HG03439 (cell line): ENCODE results near the gene LMBR1L.

Source experiments
- ATAC-seq: cut with Tn5 transposase; IDR thresholded peaks from one replicate; pipeline ENCODE4 v1.9.1; 2021; ENCODE audit warnings: mild to moderate bottlenecking, moderate library complexity; ENCODE audit not compliant: unreplicated experiment

Gene LMBR1L

GRCh38 chr12:49121047-49121696 is 10.5 kb upstream of the LMBR1L start:
- no peak for ATAC-seq

- ATAC-seq, result no peak
Measured at GRCh38 chr12:49111206-49111605, 559 bp upstream of the LMBR1L start.

DNA sequence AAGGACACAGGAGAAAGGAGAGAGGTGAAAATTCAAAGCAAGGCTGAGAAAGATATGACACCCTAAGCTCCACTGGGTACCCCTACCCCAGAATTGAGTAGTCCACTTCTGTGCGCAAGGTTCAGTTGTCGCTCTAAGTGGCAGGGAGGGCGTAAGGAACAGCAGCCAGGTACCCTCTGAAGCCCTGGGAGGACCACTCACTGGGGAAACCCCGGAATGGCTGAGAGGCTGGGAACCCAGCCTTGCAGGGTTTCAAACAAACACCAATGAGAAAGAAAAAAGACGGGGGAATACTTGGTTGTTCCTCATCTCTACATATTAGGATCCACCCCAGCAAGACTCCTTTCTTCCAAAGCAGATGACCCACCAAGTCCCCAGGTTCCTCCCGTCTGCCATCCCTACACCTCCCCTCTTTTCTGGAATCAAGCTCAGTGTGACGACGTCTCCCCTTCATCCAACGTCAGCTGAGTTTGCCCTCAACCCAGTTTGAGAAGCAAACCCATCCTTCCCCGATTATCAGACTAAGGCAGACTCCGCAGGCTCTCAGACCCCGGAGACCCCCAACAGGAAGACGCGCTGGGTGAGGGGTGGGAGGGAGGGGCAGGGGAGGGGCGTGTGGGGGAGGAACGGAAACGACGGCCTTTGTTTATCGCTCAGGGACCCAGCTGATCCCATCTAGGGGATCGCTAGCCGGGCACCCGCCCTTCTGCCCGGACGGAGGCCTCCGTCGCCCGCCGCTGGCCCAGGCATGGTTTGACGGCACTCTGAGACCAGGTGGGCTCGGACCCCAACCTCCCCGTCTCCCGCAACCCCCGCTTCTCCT is 795 bp downstream of the LMBR1L start:
- ATAC-seq, result peak; percentile 14

- no peak for ATAC-seq
Measured at GRCh38 chr12:49108958-49109404, 1.7 kb downstream of the LMBR1L start.

DNA sequence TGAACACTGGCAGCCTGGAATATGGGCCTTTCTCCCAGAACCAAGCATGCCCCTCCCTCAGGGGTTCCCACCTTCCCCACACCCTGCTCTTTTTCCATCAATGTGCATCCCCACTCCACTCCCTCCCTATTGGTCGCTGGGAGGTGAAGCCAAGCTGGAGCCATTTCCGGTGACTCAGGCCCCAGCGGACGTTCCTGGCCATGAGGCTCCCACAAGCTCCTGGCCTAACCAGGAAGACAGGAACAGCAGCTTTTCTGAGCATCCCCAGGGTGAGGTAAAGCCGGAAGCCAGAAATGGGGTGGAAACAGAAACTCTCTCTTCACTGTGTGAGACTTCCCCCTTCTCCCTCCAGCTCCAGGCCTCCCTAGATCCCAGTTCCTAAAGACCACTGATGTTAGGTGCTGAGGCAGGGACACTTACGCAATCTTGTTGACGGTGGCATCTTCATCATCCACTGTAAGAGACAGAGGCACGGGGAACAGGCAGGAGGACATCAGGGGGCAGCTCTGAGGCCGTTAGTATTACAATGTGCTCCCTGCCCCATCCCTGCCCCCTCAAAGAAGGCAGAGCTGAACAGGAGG is 5.1 kb downstream of the LMBR1L start:
- no peak for ATAC-seq

GRCh38 chr12:49104822-49105221 is 5.8 kb downstream of the LMBR1L start:
- ATAC-seq, result no peak

GRCh38 chr12:49100380-49100779 is 10.3 kb downstream of the LMBR1L start:
- ATAC-seq, result no peak

DNA sequence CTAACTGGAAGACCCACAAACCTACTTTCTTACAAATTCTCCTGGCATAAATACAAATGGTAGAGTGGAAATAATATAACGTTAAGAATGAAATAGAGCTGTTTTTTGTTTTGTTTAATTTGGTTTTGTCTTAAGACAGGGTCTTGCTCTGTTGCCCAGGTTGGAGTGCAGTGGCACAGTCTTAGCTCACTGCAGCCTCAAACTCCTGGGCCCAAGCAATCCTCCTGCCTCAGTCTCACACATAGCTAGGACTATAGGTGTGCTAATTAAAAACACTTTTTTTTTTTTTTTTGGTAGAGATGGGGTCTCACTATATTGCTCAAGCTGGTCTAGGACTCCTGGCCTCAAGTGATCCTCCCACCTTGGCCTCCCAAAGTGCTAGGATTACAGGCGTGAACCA is 11.9 kb downstream of the LMBR1L start:
- no peak for ATAC-seq

DNA sequence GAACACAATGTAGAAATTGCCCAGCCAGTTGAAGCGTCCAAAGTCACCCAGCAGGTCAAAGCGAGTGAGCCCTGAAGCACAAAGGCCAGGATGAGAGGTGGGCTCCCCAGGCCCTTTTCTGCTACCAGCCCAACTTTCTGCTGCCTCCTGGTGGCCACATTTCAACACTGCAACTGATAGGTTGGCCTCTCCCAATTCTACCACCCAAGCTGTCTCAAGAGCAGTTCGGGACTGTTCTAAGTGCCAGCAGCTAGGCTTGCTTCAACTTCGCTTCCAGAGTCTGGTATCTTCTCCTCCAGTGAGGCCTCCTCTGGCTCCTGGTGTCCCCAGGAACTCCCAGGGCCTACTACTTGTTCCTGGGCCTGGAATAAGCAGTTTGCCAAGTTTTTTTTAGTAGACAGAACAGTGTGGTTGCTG is 12.6 kb downstream of the LMBR1L start:
- ATAC-seq, result no peak

DNA sequence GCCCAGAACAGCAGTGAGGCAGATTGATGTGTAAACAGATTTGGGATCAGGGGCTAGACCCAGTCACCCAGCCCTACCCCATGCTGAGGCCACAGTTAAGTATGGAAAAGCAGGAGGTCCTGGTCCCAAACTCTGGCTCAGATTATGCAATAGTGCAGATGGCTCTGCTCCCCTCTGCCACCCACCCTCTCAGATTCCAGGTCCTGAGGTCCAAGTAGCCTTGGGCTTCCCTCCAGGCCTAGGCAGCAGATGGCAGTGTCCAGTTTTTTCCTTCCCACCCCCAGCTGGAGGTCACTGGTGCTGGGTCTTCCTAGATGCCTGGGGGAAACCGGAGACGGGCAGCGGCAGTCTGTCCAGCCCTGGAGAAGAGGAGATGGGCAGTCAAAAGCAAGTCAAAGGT is 13.3 kb downstream of the LMBR1L start:
- ATAC-seq, result no peak

- ATAC-seq, result no peak
Measured at GRCh38 chr12:49094975-49095365, 15.7 kb downstream of the LMBR1L start.

DNA sequence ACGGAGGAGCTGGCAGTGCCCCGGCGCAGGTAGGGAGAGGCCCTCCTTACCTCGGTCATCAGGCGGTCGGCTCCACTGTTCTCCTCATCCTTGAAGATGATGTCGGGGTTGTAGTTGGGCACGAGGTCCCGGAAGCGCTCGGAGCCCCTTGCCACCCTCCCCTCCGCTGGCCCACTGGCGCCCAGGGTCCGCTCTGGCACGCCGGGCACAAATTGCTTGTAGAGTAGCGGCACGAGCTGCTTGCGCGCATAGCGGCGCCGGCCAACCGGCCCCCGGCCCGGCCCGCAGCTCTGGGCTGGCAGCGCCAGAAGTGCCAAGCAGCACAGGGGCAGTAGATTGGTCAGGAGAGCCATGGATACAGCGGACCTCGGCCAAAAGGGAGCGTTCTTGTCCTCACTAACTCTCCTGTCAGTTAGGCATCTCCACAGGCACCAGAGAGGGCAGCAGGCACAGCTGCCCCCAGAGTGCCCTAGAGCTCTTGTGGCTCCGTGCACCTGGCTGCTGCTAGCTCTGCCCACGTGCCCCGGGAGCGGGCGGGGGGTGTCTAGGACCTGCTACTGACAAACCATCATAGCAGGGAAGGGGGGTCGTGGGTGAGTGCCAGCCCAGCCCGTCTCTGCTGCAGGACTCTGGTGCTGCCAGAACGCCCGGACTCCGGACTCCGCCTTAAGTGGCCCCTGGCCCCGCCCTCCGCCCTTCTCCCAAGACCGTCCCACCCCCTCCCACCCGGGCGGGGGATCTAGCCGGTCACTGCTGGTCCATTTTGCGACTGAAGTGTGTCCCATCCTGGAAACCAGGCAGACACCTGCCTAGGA is 16.3 kb downstream of the LMBR1L start, which contains the start of gene DHH:
DHH (minus strand) TSS at position 642 of the 815 bp plus-strand sequence; CDS start at position 353, 289 bp downstream.
- ATAC-seq, result no peak

DNA sequence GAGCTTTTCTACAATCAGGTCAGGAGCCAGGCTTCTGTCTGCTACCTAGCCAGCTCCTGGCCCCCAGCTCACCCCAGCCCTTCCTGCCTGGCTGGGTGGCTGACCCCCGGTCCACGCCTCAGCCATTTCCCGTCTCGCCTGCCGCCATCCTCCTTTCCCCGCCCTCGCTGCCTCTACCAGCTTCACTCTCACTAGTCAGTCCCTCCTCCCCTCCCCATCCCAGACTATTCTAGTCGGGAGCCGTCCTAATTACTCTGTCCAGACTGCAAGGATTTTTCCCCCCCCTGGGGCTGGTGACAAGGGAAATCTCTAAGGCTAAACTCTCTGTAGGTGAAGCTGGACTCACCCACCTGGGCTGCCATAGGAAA is 16.9 kb downstream of the LMBR1L start:
- no peak for ATAC-seq

- no peak for ATAC-seq
Measured at GRCh38 chr12:49092816-49093406, 17.7 kb downstream of the LMBR1L start.

DNA sequence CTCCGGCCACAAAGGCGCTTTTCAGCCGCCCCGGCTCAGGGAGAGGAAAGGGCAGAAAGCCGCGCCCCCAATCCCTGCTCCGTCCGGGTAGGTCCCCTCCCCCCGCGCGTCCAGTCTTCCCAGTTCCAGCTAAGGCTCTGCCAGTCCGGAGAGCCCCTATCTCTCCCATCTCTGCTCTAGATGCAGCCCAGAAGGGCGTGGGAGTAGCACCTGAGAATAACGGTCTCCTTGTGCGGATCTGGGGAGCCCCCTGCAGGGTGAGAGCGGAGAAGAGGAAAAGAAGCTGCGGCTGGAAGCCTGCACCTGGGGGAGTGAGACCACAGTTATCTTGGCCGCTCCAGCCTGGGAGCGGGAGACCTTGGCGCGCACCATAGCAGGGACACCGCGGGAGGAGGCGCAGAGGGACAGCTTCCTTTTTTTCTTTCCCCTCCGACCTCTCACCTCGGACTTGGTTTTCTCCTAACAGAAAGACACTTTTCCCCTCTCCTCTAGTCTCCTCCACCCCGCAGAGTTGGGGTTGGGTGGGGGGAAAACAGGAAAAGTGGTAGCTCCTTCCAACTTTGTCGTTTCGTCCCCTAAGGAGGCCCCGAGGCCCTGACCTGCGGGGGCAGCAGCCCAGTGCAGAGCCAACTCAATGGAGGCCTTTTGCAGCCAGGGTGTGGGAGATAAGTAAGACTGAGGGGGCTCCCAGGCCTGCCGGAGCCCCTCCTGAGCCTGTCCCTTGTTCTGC is 18.4 kb downstream of the LMBR1L start:
- ATAC-seq, result no peak

- no peak for ATAC-seq
Measured at GRCh38 chr12:49091836-49092085, 18.9 kb downstream of the LMBR1L start.

GRCh38 chr12:49091056-49091835 is 19.4 kb downstream of the LMBR1L start:
- no peak for ATAC-seq

- ATAC-seq, result no peak
Measured at GRCh38 chr12:49089821-49090773, 20.6 kb downstream of the LMBR1L start.
